Stimulated activated CD4-positive, alpha-beta T cell treated with anti-CD3 and anti-CD28 coated beads, Interleukin-15, amount 100 ng/mL, for 24 hours (primary cell): ENCODE results near the gene LMTK2.
A peak's percentile ranks its signal among the peaks of the same experiment; 100 is the strongest.

ENCODE experiments used
- DNase-seq: peaks from one replicate; pipeline ENCODE4 v3.0.0-alpha.2; 2020

The LMTK2 gene

DNA sequence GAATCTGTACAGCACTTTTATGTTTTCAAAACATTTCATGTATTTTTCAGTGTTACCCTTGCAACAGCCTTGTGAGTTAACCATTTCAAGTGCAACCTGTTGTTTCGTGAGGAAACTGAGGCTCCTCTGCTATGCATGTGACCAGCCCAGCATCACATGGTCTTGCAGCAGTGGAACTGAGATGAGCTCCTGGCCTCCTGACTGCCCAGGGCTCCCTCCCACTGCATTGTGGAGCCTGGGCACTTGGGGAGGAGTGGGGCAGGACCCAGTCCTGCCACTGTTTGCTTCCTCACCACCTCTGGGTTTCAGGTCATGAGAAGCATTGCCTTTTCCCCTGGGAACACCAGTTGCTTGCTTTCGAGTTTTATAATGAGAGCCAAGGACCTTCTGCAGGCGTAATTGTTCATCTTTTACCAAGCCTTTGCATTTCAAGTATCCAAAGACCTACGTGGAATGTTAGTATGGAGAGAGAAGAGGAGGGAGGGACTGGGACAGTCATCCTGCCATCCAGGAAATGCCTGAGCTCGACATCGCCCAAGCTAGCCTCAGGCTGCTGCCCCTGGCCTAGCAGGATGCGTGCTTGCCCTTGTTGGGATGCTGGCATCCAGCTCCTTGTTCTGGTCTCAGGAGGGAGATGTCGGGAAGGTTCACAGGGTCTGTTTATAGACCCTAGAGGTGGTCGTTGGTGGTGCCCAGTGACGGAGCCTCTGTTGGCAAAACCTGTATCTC lies 72.3 kb downstream of the LMTK2 start:
- DNase-seq: no peak

DNA sequence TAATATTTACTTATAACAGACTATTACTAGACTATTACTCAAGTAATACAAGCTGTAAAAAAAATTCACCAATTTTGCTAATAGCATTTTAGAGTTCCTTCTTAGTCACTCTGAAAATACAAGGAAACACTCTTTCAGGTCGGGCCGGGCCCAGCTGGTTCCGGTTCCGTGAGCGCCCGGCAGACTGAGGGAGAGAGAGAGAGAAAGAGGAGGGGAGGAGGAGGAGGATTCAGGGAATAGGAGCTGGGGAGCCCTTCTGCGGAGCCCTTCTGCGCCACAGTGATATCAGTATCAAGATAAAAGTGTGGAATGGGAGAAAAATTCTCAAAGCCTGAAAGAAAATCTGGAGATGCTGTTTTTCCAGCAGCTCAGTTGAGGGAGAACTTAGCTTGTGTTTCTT lies 74.1 kb downstream of the LMTK2 start:
- no peak for DNase-seq

DNA sequence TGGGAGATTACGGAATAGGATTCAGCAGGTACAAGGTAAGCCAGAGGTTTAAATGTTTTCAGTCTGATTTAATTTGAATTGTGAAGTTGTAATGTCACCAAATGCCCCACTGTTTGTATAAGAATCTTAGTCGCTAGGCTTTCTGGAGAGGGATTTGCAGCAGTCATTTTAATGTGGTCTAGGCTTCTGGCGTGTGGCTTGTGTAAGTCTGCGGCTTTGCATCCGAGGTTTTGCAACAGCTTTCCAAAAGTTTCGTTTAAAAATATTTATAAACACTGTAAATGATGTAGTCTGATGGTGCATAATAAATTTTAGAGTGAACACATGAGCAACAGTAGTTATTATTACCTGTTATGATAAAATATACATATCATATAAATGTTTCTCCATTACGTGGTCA lies 78.4 kb downstream of the LMTK2 start:
- no peak for DNase-seq

- DNase-seq: no peak
Observed at GRCh38 chr7:98186452-98187137, 79.9 kb downstream of the LMTK2 start.

DNA sequence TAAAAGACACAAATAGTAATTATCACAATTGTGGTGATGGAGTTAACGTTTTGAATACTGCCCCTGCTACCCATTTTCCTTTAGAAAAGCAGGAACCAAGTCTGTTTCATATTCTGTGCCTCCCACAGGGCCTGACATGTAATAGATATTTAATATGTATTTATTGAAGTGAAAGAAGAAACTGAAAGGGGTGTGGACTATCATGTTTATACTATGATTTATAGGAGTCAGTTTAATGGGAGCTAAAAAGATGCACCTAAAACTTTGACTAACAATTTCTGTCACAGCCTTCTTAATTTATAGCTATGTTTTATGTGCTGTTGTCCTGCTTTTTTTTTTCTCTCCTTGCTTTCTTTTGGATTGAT lies 80.5 kb downstream of the LMTK2 start:
- no peak for DNase-seq

DNA sequence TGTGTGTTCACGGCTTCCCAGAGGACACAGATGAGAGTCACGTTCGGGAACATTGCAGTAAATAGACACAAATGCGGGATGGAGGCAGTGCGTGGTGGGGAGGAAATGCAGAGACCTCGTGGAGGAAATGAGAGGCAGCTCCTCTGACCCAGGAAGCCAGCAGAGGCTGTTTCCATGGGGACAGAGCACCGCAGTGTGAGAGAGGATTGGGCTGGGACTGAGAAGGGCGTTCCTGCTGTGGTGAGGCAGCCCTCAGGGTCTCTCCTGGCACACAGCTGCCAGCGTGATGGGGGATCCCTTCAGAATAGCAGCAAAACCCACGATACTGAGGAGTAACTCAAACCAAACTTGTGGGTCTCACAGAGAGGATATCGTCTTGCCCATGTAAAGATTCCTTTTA lies 82.9 kb downstream of the LMTK2 start:
- no peak for DNase-seq

GRCh38 chr7:98191668-98192431 lies 85.2 kb downstream of the LMTK2 start:
- no peak for DNase-seq

DNA sequence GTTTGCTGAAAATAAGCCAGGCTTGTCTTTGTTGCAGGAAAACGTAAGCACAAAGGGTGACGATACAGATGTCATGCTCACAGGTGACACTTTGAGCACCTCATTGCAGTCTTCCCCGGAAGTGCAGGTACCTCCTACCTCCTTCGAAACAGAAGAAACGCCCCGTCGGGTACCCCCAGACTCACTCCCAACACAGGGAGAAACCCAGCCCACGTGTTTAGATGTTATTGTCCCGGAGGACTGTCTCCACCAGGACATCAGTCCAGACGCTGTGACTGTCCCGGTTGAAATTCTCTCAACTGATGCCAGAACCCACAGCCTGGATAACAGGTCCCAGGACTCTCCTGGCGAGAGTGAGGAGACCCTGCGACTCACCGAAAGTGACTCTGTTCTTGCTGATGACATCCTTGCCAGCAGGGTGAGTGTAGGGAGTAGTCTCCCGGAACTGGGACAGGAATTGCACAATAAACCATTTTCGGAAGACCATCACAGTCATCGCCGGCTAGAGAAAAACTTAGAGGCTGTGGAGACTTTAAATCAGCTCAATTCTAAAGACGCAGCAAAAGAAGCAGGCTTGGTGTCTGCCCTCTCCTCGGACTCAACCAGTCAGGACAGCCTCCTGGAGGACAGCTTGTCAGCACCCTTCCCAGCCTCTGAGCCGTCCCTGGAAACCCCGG lies 86.3 kb downstream of the LMTK2 start:
- no peak for DNase-seq

- DNase-seq: no peak
Observed at GRCh38 chr7:98193474-98194180, 87.0 kb downstream of the LMTK2 start.

GRCh38 chr7:98194186-98194585 lies 87.5 kb downstream of the LMTK2 start:
- DNase-seq: no peak

- DNase-seq: no peak
Observed at GRCh38 chr7:98194672-98195457, 88.2 kb downstream of the LMTK2 start.

- no peak for DNase-seq
Observed at GRCh38 chr7:98196706-98197605, 90.3 kb downstream of the LMTK2 start.

- no peak for DNase-seq
Observed at GRCh38 chr7:98199131-98199530, 92.5 kb downstream of the LMTK2 start.

GRCh38 chr7:98200364-98200763 lies 93.7 kb downstream of the LMTK2 start:
- no peak for DNase-seq

GRCh38 chr7:98202367-98203195 lies 95.9 kb downstream of the LMTK2 start:
- DNase-seq: peak; percentile 83

- DNase-seq: no peak
Observed at GRCh38 chr7:98203261-98203963, 96.8 kb downstream of the LMTK2 start.

- no peak for DNase-seq
Observed at GRCh38 chr7:98203964-98204605, 97.4 kb downstream of the LMTK2 start.

DNA sequence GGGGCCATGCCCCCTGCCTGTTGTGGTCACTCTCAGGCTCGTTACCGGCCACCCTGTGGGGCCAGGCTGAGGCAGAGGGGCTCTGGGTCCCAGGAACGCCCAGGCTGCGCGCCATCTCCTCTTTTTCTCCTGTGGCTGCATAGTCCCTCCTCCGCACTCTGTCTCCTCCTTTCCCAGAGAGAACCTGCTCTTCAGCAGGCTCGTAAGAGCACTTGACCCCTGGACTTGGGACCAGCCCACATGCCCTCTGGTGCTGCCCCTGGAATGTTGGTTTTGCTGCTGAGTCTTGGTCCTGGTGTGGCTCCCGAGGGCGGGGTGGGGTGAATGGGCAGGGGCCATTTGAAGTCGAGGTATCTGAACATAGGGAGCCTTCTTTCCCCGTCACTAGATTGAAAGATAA lies 98.0 kb downstream of the LMTK2 start:
- no peak for DNase-seq
